HepG2 (cell line): Measurements from ENCODE around the gene C1orf159. TPM values are rescaled to one million over a fixed set of nuclear protein-coding genes. Genes with fewer than 3 reads are reported as not detected.

Experiments used
- ATAC-seq: fragments of 200-7000 bp; cut with Tn5 transposase; 3 replicates; pipeline ENCODE4 v1.9.1; 2020; ENCODE audit warnings: mild to moderate bottlenecking, moderate library complexity
- BruUV-seq: library from RNA; stranded (reverse); fragments of 400-500 nt; replicated peaks from 2 replicates; lab custom pipeline; 2021; lab: Mats Ljungman, UMichigan
- CTCF ChIA-PET: fragments of 300-600 bp; formaldehyde crosslinking; extraction: SDS; loops from one replicate; lab custom pipeline; 2021; ENCODE audit warnings: low total read pairs, inconsistent platforms, low intra/inter-chr PET ratio; lab: Yijun Ruan, JAX
- POLR2A ChIA-PET: fragments of 350-600 bp; sonication (Branson Sonifier 250); formaldehyde crosslinking; loops from one replicate; lab custom pipeline; 2020; ENCODE audit warnings: antibody characterized with exemption, inconsistent platforms; lab: Yijun Ruan, JAX
- DNase-seq: peaks from one replicate; pipeline ENCODE4 v3.0.0-alpha.2; 2015; ENCODE audit warnings: low spot score
- FAIRE-seq: peaks from 3 replicates; lab custom pipeline; 2011; peaks lifted over from hg19 to GRCh38; lab: Jason Lieb, UNC
- H2AFZ ChIP-seq: one replicate; pipeline ENCODE4 v1.6.1; 2011; ENCODE audit warnings: low read length, inconsistent platforms
- H3K27ac ChIP-seq: fragments of 300-600 bp; 3 replicates; pipeline ENCODE4 v1.8.0; 2011; ENCODE audit warnings: mixed run types, mild to moderate bottlenecking, mixed read lengths, low read length, inconsistent platforms; ENCODE audit not compliant: insufficient read depth; ENCODE audit errors: extremely low read length
- H3K27me3 ChIP-seq, 2 experiments: fragments of 200-600 bp in 1 of 2; 2 replicates in 1 of 2; 3 replicates in 1 of 2; pipeline versions ENCODE4 v1.6.0 to v1.8.0; 2011; ENCODE audit warnings: low read length in 2 of 2, mild to moderate bottlenecking in 2 of 2, moderate library complexity in 2 of 2, inconsistent platforms in 1 of 2; ENCODE audit not compliant: insufficient read depth in 2 of 2, control insufficient read depth in 1 of 2
- H3K36me3 ChIP-seq, 2 experiments: fragments of 200-600 bp in 1 of 2; replicated peaks in 1 of 2; 2 replicates in 1 of 2; 3 replicates in 1 of 2; pipeline versions ENCODE4 v1.5.1 to v1.8.0; 2011; ENCODE audit warnings: low read length in 2 of 2, inconsistent platforms in 1 of 2; ENCODE audit not compliant: insufficient read depth in 2 of 2, control insufficient read depth in 1 of 2
- H3K4me1 ChIP-seq: 2 replicates; pipeline ENCODE4 v1.5.1; 2012; ENCODE audit warnings: low read length, inconsistent platforms; ENCODE audit not compliant: insufficient read depth
- H3K4me2 ChIP-seq: 2 replicates; pipeline ENCODE4 v1.6.0; 2011; ENCODE audit warnings: low read depth, low read length, inconsistent platforms
- H3K4me3 ChIP-seq, 3 experiments: fragments of 200-600 bp in 1 of 3; sonication (generic), shearing (Covaris generic) in 1 of 3; replicated peaks in 1 of 3; 2 replicates each; pipeline ENCODE4 v1.5.1; 2011 to 2016; ENCODE audit warnings: low read length in 3 of 3, inconsistent platforms in 2 of 3, low read depth in 2 of 3, mild to moderate bottlenecking in 2 of 3, control low read depth in 1 of 3, mixed read lengths in 1 of 3; ENCODE audit not compliant: insufficient read depth in 1 of 3
- H3K79me2 ChIP-seq: one replicate; pipeline ENCODE4 v1.6.1; 2011; ENCODE audit warnings: low read length, inconsistent platforms; ENCODE audit not compliant: insufficient read depth
- H3K9ac ChIP-seq: 2 replicates; pipeline ENCODE4 v1.6.0; 2011; ENCODE audit warnings: mild to moderate bottlenecking, low read depth, low read length, inconsistent platforms; ENCODE audit not compliant: insufficient read depth
- H3K9me3 ChIP-seq: 2 replicates; pipeline ENCODE4 v1.5.1; 2012; ENCODE audit warnings: mild to moderate bottlenecking, low read length
- H4K20me1 ChIP-seq: 2 replicates; pipeline ENCODE4 v1.6.0; 2011; ENCODE audit warnings: inconsistent platforms, mild to moderate bottlenecking, low read length, moderate library complexity; ENCODE audit not compliant: insufficient read depth
- ATF1 ChIP-seq: IDR thresholded peaks from 2 replicates; pipeline ENCODE4 v1.6.1; 2016; ENCODE audit warnings: mild to moderate bottlenecking, control low read depth
- FOSL1 ChIP-seq: sonication (generic); formaldehyde crosslinking; IDR thresholded peaks from 2 replicates; pipeline ENCODE4 v1.9.0; 2021; ENCODE audit warnings: missing genetic modification reagents, borderline replicate concordance
- HDAC6 ChIP-seq: fragments of 200-600 bp; sonication (generic); IDR thresholded peaks from 2 replicates; pipeline ENCODE4 v1.7.0; 2017; ENCODE audit warnings: mild to moderate bottlenecking, antibody characterized with exemption, low read length, low read depth
- MTA3 ChIP-seq: sonication (generic); formaldehyde crosslinking; IDR thresholded peaks from 2 replicates; pipeline ENCODE4 v1.4.0; 2020; ENCODE audit warnings: missing genetic modification reagents
- MTF2 ChIP-seq: sonication (generic); formaldehyde crosslinking; IDR thresholded peaks from 2 replicates; pipeline ENCODE4 v1.5.0; 2020; ENCODE audit warnings: missing genetic modification reagents, borderline replicate concordance
- NFATC3 ChIP-seq: sonication (generic); formaldehyde crosslinking; IDR thresholded peaks from 2 replicates; pipeline ENCODE4 v1.5.1; 2020; ENCODE audit warnings: mild to moderate bottlenecking, missing genetic modification reagents
- RBAK ChIP-seq: sonication (generic); formaldehyde crosslinking; IDR thresholded peaks from 2 replicates; pipeline ENCODE4 v1.5.1; 2020; ENCODE audit warnings: mild to moderate bottlenecking, missing genetic modification reagents
- RBFOX2 ChIP-seq: fragments of 200-400 bp; formaldehyde crosslinking; IDR thresholded peaks from 2 replicates; pipeline ENCODE4 v1.6.1; 2017; ENCODE audit warnings: low read depth, mild to moderate bottlenecking, low read length
- STAG1 ChIP-seq: sonication (generic); formaldehyde crosslinking; IDR thresholded peaks from 2 replicates; pipeline ENCODE4 v1.4.0; 2020; ENCODE audit warnings: missing genetic modification reagents
- TBX2 ChIP-seq: sonication (generic); formaldehyde crosslinking; IDR thresholded peaks from 2 replicates; pipeline ENCODE4 v1.5.0; 2020; ENCODE audit warnings: missing genetic modification reagents, mild to moderate bottlenecking, borderline replicate concordance
- ZBTB25 ChIP-seq: IDR thresholded peaks from 2 replicates; pipeline ENCODE4 v1.6.1; 2018; ENCODE audit warnings: missing genetic modification reagents
- ZNF629 ChIP-seq: sonication (generic); formaldehyde crosslinking; conservative IDR thresholded peaks from 2 replicates; pipeline ENCODE4 v1.5.0; 2020; ENCODE audit warnings: missing genetic modification reagents
- ZNF879 ChIP-seq: sonication (generic); formaldehyde crosslinking; IDR thresholded peaks from 2 replicates; pipeline ENCODE4 v1.8.1; 2023; ENCODE audit warnings: missing genetic modification reagents
- WGBS: methylation state at CpG from one replicate; pipeline ENCODE4 v1.1.6; 2017; ENCODE audit warnings: low lambda C conversion rate; 5-methylcytosine and 5-hydroxymethylcytosine counted together
- in situ Hi-C: cut with HindIII; loops from 2 replicates; pipeline ENCODE4 v1.10.0; 2017; ENCODE audit warnings: low pct_unique_long_range_greater_than_20kb; ENCODE audit not compliant: extremely low pct_ligation_motif_present
- intact Hi-C: fragments of 100-400 bp; cut with micrococcal nuclease; formaldehyde crosslinking; loops from one replicate; pipeline ENCODE4 v1.10.0; 2022; ENCODE audit not compliant: unreplicated experiment
- polyA plus RNA-seq, 8 experiments: library from polyadenylated mRNA; depleted of rRNA in 3 of 8; stranded (reverse) in 7 of 8; unstranded in 1 of 8; fragments of >200 nt; fragmentation: Illumina TruSeq in 4 of 8; extraction: Trizol in 4 of 8; gene quantifications; 2 replicates each; pipeline versions ENCODE4 v1.2.1 to v1.2.3, GENCODE V29; 2011 to 2016; ENCODE audit warnings: low read depth in 4 of 8, missing spikeins in 1 of 8, mixed read lengths in 1 of 8; ENCODE audit not compliant: insufficient read depth in 1 of 8
- total RNA-seq, 5 experiments: library from RNA; depleted of rRNA; stranded (reverse); fragments of >200 nt; fragmentation: Illumina TruSeq; extraction: Trizol; gene quantifications; 2 replicates each; pipeline ENCODE4 v1.2.3, GENCODE V29; 2016; ENCODE audit warnings: low read depth in 1 of 5
- TF ChIP-seq, protein P1 (sequence below): fragments of 450-650 bp; IDR thresholded peaks from 2 replicates; pipeline ENCODE4 v1.6.1; 2017
- TF ChIP-seq, protein P2 (sequence below): sonication (generic); formaldehyde crosslinking; IDR thresholded peaks from 2 replicates; pipeline ENCODE4 v1.4.0; 2020; ENCODE audit warnings: missing genetic modification reagents
- TF ChIP-seq, protein P3 (sequence below): sonication (generic); formaldehyde crosslinking; IDR thresholded peaks from 2 replicates; pipeline ENCODE4 v1.5.1; 2020; ENCODE audit warnings: mild to moderate bottlenecking, missing genetic modification reagents, moderate library complexity

C1orf159 gene
- total and polyA plus RNA-seq, 2 of the 13 experiments (the other 11 are each of a cell fraction or from before 2014, with no cell fraction given): 3.8 to 6.7 TPM

DNA sequence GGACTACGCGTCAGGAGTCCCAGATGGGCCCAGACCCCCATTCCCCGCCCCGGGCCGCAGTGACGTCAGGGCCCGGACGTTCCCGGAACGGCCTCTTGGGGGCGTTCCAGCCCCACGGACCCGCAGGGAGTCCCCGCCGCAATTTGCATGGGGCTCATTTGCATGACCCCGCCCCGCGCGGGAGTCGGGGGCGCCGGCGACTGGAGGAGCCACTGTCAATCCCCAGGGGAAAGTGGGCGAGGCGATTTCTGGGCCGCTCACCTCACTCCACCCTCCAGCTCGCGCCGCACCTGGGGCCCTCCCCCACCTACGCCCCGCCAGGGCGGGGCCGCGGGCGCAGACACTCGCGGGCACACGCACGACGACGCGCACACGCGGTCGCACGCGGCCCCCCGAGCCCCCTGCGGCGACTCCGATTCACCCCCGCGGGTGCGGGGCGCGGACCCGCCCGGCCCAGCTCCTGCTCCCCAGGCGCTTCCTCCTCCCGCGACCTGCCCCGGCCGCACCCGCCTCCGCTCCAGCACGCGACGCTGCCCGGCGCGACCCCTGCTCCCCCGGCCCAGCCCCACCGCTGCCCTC lies 82.8 kb downstream of the C1orf159 start:
- Histone ChIP-seq H4K20me1 (peaks cover 11% of the 10 kb centered on the region; the same call in 1 of the 2 replicates), H3K4me1 (peaks cover 44% of the 10 kb centered on the region), H3K9me3 (no peaks in the 10 kb centered on the region), H3K27me3 (no peaks in the 10 kb centered on the region), H3K4me2 (no peak overlapping the region), H3K4me3 (no peak overlapping the region), H3K27ac (no peak overlapping the region), H3K36me3 (peaks cover 7 to 11% of the 10 kb centered on the region in 2 experiments; a peak in 4 of 5 replicates), H3K79me2 (peaks cover under 1% of the 10 kb centered on the region), H2AFZ (no peak overlapping the region), H3K9ac (no peak overlapping the region)
- no TSS peak for BruUV-seq
- FAIRE-seq: no peak
- ChIA-PET CTCF (no interaction called here), POLR2A (no interaction called here)
- WGBS: 99% methylated on average over 67 of the region's 73 CpGs
- in situ Hi-C loops (no loop called here), intact Hi-C loops (no loop called here)
- no peak; the same call in 2 of the 3 replicates for ATAC-seq
- DNase-seq: no peak
- TF ChIP-seq, protein P1, sequence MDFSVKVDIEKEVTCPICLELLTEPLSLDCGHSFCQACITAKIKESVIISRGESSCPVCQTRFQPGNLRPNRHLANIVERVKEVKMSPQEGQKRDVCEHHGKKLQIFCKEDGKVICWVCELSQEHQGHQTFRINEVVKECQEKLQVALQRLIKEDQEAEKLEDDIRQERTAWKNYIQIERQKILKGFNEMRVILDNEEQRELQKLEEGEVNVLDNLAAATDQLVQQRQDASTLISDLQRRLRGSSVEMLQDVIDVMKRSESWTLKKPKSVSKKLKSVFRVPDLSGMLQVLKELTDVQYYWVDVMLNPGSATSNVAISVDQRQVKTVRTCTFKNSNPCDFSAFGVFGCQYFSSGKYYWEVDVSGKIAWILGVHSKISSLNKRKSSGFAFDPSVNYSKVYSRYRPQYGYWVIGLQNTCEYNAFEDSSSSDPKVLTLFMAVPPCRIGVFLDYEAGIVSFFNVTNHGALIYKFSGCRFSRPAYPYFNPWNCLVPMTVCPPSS: no peak
- TF ChIP-seq ATF1 (no peak), TBX2 (CRISPR knock-in tag) (no peak), ZBTB25 (CRISPR knock-in tag) (no peak), RBFOX2 (peak; percentile 55; the same call in 1 of the 2 replicates), MTF2 (CRISPR knock-in tag) (no peak), HDAC6 (no peak), NFATC3 (no peak), ZNF629 (no peak), FOSL1 (no peak), STAG1 (CRISPR knock-in tag) (peak; percentile 38), ZNF879 (no peak), RBAK (CRISPR knock-in tag) (no peak), MTA3 (CRISPR knock-in tag) (no peak)
- TF ChIP-seq, protein P2, sequence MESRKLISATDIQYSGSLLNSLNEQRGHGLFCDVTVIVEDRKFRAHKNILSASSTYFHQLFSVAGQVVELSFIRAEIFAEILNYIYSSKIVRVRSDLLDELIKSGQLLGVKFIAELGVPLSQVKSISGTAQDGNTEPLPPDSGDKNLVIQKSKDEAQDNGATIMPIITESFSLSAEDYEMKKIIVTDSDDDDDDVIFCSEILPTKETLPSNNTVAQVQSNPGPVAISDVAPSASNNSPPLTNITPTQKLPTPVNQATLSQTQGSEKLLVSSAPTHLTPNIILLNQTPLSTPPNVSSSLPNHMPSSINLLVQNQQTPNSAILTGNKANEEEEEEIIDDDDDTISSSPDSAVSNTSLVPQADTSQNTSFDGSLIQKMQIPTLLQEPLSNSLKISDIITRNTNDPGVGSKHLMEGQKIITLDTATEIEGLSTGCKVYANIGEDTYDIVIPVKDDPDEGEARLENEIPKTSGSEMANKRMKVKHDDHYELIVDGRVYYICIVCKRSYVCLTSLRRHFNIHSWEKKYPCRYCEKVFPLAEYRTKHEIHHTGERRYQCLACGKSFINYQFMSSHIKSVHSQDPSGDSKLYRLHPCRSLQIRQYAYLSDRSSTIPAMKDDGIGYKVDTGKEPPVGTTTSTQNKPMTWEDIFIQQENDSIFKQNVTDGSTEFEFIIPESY (CRISPR knock-in tag): peak; percentile 65
- TF ChIP-seq, protein P3, sequence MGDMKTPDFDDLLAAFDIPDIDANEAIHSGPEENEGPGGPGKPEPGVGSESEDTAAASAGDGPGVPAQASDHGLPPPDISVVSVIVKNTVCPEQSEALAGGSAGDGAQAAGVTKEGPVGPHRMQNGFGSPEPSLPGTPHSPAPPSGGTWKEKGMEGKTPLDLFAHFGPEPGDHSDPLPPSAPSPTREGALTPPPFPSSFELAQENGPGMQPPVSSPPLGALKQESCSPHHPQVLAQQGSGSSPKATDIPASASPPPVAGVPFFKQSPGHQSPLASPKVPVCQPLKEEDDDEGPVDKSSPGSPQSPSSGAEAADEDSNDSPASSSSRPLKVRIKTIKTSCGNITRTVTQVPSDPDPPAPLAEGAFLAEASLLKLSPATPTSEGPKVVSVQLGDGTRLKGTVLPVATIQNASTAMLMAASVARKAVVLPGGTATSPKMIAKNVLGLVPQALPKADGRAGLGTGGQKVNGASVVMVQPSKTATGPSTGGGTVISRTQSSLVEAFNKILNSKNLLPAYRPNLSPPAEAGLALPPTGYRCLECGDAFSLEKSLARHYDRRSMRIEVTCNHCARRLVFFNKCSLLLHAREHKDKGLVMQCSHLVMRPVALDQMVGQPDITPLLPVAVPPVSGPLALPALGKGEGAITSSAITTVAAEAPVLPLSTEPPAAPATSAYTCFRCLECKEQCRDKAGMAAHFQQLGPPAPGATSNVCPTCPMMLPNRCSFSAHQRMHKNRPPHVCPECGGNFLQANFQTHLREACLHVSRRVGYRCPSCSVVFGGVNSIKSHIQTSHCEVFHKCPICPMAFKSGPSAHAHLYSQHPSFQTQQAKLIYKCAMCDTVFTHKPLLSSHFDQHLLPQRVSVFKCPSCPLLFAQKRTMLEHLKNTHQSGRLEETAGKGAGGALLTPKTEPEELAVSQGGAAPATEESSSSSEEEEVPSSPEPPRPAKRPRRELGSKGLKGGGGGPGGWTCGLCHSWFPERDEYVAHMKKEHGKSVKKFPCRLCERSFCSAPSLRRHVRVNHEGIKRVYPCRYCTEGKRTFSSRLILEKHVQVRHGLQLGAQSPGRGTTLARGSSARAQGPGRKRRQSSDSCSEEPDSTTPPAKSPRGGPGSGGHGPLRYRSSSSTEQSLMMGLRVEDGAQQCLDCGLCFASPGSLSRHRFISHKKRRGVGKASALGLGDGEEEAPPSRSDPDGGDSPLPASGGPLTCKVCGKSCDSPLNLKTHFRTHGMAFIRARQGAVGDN (CRISPR knock-in tag): no peak
